HG03095 (cell line): ENCODE measurements around the gene FCHSD1.

Source experiments
- ATAC-seq: cut with Tn5 transposase; IDR thresholded peaks from one replicate; pipeline ENCODE4 v1.9.1; 2021; ENCODE audit warnings: moderate library complexity; ENCODE audit not compliant: unreplicated experiment

Gene FCHSD1

DNA sequence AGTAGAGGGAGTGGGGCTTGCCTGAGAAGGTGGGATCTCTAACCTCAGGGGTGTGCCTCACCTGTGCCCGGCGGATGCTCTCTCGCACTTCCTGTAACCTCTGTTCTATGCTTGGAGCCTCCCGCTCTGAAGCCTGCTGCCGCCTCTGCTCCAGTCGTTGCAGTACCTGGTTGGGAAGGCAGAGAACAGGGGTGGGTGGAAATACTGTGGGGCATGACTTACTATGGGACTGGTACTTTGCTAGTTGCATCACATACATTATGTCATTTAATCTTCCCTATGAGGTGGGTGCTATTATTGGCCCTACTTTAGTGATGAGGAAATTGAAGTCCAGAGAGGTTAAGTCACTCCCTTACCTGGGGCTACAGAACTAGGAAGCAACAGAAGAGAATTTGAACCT lies 5.2 kb downstream of the FCHSD1 start:
- no peak for ATAC-seq

DNA sequence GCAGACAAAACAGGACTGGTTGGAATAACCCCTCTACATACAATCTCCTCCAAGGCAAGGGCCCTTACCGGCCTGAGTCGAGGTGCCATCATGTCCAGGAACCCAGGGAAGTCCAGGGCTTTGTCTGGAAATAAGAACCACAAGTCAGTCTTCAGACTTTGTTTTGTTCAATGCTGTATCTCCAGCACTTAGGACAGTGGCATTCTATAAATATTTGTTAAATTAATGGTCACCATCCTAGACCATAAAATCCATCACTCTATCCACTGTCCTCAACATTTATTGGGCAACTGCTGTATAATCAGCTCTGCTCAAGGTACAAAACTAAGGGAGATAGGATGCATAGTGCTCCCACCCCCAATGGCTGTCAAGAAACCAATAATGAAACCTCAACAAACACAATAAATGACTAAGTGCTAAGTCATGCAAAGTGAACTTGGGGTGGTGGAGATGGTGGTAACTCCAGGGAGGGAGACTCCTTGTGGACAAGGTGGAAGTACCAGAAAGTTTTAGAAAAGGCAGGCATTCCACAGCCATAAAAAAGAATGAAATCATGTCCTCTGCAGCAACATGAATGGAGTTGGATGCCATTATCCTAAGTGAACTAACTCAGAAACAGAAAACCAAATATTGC lies 9.5 kb downstream of the FCHSD1 start:
- peak; percentile 43 for ATAC-seq

DNA sequence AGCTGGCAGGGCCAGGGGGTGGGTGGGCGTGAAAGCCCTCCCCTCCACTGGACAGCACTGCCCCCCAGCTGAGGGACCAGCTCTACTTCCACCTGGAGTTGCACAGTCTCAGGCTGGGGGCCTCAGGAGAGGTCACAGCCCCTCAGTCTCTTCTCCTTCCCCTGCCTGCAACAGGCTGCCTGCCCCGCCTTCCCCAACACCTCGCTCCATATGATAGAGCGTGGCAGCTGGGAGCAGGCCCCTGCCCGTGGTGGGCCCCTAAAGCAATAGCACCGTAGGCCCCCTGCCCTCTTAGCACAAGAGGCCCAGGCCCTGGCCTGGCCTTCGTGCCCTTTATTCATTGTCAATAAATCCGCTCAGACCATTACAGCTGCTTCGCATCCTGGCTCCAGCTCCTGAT lies 10.5 kb downstream of the FCHSD1 start:
- no peak for ATAC-seq

DNA sequence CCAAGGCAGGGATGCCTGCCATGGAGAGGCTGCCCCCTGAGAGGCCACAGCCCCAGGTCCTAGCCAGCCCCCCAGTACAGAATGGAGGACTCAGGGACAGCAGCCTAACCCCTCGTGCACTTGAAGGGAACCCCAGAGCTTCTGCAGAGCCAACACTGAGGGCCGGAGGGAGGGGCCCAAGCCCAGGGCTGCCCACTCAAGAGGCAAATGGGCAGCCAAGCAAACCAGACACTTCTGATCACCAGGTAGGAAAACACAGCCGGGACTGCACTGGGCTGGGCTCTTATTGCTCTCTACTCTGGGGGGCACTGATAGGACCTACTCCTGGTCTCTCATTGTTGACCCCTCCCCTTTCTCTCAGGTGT lies 11.2 kb downstream of the FCHSD1 start:
- no peak for ATAC-seq

DNA sequence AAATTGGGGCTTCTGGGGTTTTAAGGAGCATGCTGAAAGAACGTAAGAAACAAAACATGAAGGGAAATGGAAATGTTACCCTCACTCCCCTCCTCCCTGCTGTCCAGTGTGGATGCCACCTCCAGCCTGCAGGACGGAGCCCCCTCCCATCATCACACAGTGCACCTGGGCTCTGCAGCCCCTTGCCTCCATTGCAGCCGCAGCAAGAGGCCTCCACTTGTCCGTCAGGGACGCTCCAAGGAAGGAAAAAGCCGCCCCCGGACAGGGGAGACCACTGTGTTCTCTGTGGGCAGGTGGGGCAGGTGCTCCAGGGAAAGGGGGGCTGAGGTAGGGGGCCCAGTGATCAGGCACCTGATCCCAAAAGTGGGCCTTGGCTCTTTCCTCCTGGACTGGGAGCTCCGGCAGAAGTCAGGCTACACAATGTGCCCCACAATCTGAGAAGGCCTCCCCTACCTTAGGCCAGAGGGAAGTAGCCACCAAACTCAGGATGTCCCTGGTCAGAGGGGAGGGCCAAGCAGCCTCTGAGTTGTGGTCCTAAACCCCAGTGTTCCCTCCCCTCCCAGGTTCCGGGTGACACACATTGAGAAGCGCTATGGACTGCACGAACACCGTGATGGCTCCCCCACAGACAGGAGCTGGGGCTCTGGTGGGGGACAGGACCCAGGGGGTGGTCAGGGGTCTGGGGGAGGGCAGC lies 11.7 kb downstream of the FCHSD1 start:
- no peak for ATAC-seq

DNA sequence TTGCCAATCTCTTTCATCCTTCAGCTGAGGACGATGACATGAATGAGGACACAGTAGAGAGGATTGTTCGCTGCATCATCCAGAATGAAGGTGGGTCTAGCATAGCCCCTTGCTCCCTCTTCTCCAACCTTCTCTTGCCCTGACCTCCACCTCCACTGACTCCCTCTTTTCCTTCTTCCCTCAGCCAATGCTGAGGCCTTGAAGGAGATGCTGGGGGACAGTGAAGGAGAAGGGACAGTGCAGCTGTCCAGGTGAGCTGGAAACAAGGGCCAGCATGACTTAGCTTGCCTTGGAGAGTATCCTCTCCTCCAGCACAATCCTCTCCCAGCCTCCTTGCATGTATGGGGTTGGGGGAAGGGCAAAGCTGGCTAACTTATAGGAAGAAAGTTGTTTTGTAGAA lies 12.4 kb downstream of the FCHSD1 start:
- no peak for ATAC-seq

DNA sequence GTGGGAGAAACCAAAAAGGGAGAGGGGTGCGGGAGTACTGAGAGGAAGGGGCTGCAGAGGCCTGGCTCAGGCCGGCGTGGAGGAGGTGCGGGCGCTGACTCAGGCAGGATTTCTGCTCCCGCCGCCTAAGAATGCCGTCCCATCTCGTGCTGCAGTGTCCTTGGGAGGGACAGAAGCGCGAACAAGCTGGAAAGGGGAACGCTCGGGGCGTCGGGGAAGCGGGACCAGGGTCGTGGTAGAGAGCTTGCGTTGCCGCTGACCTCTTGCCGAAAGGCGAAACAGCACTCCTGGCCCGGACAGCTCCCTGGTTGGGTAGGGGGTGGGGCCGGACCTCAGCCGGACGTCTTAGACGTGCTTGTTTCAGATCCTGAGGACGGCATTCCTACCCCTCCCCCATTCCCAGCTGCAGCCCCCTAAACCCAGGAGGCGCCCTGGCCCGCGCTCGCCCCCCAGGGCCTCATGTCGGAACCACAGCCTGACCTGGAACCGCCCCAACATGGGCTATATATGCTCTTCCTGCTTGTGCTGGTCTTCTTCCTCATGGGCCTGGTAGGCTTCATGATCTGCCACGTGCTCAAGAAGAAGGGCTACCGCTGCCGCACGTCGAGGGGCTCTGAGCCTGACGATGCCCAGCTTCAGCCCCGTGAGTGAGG lies 13.3 kb downstream of the FCHSD1 start:
- ATAC-seq = no peak

DNA sequence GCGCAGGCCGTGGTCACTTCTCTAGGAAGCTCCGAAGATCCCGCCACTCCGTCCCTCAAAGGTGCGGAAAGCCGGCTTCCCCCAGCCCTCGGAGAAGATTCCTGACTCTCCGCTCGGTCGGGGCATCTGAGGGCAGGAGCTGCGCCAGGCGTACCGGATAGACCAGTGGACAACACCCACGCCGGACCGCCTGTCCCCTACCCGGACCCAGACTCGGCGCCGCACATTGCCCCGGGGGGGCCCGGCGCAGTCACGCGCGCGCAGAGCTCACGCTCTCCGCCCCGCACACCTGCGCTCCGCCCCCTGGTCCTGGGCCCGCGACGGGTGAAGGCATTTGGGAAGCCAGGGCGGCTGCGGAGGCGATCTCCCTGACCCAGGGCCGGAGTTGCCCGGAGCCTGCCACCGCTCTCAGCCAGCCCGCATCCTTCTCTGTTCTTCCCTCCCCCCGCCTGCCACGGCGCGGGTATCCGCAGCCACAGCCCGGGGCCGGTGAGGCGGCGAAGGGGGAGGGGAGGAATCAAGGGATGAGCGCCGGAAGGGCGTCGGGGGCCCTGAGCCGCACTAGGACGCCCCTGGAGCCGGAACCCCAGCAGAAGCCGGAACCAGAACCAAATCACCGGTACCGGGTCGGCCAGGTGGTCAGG lies 14.0 kb downstream of the FCHSD1 start:
- peak; percentile 21 for ATAC-seq

DNA sequence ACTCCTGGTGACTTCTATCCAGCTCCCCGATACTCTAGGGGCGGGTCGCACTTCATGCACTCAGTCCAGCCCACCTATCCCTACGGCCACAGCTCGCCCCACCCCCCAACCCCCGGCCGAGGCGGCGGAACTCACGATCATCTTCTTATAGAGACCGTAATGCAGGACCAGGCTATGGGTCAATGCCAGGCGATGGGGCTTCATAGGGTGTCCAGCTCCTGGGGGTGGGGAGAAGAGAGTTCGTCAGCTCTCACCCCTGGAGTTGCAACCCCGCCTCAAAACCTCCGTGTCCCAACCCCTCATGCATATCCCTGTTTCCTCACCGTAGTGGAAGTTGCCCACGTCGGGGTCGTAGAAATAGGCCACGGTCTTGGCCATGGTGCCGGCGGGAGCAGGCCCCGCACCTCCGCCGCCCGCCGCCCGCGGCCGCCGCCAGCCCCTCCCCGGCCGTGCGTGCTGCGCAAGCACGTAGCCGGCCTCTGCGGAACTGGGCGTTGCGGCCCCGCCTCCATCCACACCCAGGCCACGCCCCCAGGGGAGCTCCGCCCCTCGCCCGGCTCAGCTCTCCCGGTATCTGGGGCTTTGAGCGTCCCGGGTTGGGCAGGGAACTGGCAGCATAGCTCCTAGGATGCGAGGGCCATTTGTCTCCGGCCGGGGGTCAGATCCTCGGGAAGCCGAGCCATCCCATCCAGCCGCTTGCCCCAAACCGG lies 14.7 kb downstream of the FCHSD1 start, which contains the start of the genes HDAC3 and RELL2:
Gene HDAC3 (minus strand): TSS at position 437 of the 710 bp plus-strand sequence. CDS start 59 bp downstream, at position 378.
Gene RELL2 (plus strand): TSS at position 585 of the 710 bp plus-strand sequence. CDS start 1,229 bp downstream, outside the sequence.
- ATAC-seq = peak; percentile 75

DNA sequence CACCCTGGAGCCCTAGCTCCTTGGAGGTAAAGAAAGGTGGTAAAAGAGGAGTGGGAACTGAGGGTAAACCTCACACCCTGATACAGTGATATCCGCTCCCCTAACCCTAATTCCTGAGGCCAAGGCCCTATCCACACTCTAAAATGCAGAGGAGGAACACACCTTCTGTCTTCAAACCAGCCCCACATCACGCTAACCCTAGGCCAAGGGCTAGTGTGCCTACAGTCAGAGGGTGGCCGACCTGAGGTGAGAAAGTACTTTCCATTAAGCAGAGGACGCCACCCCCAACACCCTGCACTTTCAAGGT lies 15.2 kb downstream of the FCHSD1 start:
- ATAC-seq = no peak

DNA sequence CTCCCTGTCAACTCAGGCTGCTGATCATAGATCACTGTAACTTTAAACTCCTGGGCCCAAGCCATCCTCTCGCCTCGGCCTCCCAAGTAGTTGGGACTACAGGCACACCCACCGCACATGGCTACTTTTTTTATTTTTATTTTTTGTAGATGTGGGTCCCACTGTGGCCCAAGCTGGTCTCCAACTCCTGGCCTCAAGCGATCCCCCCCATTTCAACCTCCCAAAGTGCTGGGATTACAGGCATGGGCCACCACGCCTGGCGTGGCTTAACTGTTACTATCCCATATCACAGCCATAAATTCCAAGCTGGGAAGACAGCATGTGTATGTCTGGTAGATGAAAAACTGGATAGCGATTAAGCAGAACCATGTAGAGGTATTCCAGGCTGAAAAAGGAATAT lies 15.6 kb downstream of the FCHSD1 start:
- ATAC-seq = no peak

DNA sequence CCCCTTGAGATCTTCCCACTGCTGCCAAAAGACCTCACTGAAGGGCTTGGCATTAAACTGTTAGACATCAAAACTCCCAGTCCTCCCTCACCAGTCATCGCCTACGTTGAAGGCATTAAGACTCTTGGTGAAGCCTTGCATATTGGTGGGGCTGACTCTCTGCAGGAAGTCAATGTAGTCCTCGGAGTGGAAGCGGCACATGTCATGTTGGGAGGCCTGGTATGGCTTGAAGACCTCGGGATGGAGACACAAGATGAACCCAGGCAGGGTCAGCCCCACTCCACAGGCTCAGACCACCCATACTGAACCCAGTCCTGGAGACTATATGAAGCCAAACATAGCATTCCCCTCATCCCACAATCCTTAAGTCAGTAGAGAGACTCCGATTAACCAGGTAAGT lies 16.5 kb downstream of the FCHSD1 start:
- ATAC-seq = no peak

DNA sequence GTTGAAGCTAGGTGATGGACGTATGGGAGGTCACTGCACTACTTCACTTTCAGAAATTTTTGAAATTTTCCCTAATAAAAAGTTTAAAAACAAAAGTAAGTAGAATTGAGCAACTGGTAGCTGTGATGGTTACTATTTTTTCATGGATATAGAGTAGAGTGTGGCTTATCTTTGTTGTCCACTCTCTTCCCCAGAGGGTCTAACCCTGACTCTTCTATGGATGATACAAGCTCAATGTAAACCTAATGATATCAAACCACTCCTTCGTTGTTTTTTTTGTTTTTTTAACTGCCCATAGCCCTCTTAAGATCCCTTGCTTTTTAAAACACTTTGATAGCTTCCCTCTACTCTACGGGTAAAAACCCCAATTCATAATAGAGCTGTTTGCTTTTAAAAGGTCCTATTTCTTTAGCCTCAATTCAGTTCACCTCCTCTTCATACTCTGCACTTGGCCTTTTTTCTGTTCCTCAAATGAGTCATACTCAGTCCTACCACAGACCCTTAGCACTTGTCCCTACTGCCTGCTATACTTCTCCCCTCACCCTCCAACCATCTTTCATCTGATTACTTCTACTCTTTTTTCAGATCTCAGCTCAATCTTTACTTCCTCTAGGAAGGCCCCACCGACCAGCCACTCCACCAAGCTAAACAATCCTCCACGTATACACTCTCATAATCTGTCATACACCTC lies 17.2 kb downstream of the FCHSD1 start:
- peak; percentile 66 for ATAC-seq

DNA sequence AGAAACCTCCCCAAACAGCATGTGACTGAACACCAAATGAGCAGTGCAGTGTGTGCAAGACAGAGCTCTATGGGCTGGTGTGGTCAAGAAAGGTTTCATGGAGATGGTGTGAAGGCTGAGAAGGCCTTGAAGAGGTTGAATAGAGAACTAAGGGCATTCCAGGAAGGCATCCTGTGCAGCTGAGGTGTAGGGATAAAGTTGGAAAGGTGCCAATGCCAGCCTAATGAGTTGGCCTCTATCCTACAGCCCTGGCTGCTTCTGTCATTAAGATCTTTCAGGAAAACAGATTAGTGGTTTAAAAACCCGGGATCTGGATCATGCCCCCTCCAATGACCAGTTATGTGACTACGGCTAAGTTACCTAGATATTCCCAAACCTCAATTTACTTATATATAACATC lies 18.6 kb downstream of the FCHSD1 start:
- no peak for ATAC-seq

DNA sequence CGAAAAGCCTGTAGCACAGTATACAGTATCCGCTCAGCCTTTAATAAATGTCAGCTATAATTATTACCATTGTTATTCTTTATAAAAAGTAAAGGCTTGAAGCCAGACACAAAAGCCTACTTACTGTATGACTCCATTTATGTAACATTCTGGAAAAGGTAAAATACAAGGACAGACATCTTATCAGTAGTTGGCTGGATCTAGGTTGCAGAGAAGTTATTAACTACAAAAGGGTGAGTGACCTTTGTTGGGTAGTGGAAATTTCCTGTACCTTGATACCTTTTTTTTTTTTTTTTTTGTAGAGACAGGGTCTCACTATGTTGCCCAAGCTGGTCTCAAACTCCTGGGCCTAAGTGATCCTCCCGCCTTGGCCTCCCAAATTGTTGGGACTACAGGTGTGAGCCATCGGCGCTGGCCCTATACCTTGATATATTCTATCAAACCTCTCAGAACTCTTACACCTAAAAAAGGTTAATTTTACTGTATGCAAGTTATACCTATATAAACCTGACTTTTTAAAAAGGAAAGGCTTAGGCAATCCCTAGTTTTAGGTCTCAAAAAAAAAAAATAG lies 20.6 kb downstream of the FCHSD1 start:
- ATAC-seq = no peak

DNA sequence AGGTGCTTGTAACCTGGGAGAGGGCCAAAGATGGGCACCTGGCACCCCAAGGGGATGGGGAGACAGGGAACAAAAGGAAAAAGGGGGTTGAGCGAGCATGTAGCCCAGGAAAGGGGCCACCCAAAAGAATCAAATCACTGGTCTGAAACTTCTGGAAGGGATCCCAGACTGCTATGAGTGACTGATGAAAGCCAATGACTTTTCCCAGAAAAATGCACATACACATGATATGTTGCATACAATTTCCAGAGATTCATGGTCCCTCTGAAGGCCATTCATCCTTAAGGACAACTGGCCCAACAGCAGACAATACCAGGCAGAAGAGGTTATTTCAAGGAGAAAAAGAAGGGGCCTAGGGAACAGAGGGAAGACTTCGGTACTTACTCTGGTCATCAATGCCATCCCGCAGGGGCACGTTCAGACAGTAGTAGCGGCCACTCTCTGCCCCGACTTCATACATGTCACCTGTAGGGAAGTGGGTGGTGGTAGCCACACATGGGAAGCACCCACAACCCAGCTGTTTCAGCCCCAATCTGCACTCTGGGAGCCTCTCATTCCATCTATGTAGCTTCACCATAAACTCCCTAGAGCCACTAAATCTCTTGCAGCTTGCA lies 22.9 kb downstream of the FCHSD1 start:
- ATAC-seq = no peak

DNA sequence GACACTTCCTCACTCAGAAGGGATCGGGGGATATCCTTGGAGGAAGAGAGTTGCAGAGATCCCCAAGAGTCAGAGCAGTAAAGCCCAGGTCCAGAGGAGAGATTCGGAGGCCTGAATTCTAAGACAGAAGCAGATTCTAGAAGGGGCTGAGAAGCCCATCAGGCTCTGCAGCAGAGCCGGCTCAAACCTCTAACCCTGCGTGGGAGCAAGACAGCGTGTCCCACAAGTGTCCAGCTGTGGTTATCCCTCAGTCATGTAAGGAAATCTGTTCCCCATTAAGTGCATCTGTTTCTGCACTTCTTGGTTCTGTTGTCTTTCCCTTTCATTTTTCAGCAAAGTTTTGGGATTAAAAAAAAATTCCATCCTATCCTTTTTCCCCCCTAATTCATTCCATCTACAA lies 27.6 kb downstream of the FCHSD1 start:
- no peak for ATAC-seq

DNA sequence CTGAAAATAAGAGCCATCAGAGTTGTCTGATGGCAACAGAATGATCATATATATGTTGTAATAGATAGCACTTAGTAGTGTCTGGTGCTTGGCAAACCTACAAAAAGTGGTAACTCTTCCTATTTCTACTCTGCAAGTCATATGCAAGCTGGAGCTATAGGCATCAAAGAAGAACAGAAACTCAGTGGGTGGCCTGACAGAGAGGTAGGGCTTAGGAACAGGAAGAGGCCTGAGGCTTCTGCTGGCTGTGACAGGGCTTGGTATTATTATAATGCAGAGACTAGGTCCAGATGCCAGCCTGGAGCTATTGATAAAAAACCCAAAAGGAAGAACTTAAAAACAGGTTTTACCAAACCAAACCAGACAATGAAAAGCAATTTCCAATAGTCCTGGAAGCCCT lies 28.0 kb downstream of the FCHSD1 start:
- peak; percentile 44 for ATAC-seq

DNA sequence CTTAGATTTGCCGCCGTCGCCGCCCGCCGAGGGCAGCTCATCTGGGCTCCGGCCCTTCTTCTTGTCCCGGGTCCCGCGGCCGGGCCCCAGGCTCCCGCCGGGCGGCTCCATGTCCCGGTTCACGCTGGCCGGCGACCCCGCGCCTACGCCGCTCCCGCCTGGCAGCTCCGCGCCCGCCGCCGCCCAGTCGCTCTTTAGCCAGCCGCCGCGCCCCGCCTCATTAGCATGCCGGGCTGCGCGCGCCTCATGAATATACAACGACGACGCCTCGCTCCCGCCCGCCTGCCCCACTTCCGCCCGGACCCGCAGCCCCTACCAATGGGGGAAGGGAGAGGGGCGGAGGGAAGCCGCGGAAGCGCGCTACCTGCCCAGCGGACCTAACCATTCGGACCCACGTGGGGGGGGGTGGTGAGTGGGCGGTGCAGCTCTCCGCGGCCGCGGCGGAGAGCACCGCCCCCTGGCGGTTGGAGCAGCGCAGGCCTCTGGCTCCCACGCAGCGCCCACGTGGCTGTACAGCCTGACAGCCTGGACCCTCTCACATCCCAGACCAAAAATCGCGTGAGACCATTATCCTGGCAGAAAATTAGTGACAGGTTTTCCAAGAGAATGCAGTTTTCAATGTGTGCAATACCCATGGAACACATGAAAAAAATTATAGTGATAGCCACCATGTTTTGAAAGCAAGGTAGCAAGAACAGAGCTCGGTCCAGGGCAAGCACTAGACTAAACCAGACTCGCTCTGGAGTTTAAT lies 32.2 kb downstream of the FCHSD1 start, which contains the start of gene DIAPH1:
Gene DIAPH1 (minus strand): TSS at position 197 of the 751 bp plus-strand sequence. CDS start 86 bp downstream, at position 111.
- ATAC-seq = peak; percentile 78
